Kidney epithelial cell (primary cell): ENCODE measurements around the gene ATP8B4. TPM values are rescaled to one million over a fixed set of nuclear protein-coding genes. Genes with fewer than 3 reads are reported as not detected.

ENCODE experiments used
- DNase-seq: peaks from one replicate; pipeline ENCODE4 v3.0.0-alpha.2; 2010; ENCODE audit warnings: low read depth
- H3K27me3 ChIP-seq: 2 replicates; pipeline ENCODE4 v1.6.0; 2011; ENCODE audit warnings: low read length; ENCODE audit not compliant: control insufficient read depth, insufficient read depth
- H3K36me3 ChIP-seq: 2 replicates; pipeline ENCODE4 v1.5.1; 2011; ENCODE audit warnings: low read length; ENCODE audit not compliant: control insufficient read depth, insufficient read depth
- H3K4me3 ChIP-seq: 2 replicates; pipeline ENCODE4 v1.5.1; 2011; ENCODE audit warnings: low read depth, mild to moderate bottlenecking, control low read depth, low read length
- total RNA-seq: library from RNA; depleted of rRNA; stranded (reverse); fragments of >200 nt; gene quantifications from 2 replicates; pipeline ENCODE4 v1.2.3, GENCODE V29; 2015
- TF ChIP-seq, protein P1 (sequence below): IDR thresholded peaks from 2 replicates; pipeline ENCODE4 v1.5.1; 2011; ENCODE audit warnings: mild to moderate bottlenecking, moderate library complexity, low read length, control low read depth, inconsistent platforms; ENCODE audit not compliant: insufficient read depth, poor library complexity, severe bottlenecking

The ATP8B4 gene
- total RNA-seq, 1 donor from 2014 or later: 0.25 TPM

- DNase-seq: no peak
- TF ChIP-seq, protein P1, sequence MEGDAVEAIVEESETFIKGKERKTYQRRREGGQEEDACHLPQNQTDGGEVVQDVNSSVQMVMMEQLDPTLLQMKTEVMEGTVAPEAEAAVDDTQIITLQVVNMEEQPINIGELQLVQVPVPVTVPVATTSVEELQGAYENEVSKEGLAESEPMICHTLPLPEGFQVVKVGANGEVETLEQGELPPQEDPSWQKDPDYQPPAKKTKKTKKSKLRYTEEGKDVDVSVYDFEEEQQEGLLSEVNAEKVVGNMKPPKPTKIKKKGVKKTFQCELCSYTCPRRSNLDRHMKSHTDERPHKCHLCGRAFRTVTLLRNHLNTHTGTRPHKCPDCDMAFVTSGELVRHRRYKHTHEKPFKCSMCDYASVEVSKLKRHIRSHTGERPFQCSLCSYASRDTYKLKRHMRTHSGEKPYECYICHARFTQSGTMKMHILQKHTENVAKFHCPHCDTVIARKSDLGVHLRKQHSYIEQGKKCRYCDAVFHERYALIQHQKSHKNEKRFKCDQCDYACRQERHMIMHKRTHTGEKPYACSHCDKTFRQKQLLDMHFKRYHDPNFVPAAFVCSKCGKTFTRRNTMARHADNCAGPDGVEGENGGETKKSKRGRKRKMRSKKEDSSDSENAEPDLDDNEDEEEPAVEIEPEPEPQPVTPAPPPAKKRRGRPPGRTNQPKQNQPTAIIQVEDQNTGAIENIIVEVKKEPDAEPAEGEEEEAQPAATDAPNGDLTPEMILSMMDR: no peak
- H3K36me3 ChIP-seq: no peaks in the 10 kb centered on the region
- H3K4me3 ChIP-seq: no peak overlapping the region
- H3K27me3 ChIP-seq: no peaks in the 10 kb centered on the region
Measured at GRCh38 chr15:49901996-49902684, 216.9 kb downstream of the ATP8B4 start.

DNA sequence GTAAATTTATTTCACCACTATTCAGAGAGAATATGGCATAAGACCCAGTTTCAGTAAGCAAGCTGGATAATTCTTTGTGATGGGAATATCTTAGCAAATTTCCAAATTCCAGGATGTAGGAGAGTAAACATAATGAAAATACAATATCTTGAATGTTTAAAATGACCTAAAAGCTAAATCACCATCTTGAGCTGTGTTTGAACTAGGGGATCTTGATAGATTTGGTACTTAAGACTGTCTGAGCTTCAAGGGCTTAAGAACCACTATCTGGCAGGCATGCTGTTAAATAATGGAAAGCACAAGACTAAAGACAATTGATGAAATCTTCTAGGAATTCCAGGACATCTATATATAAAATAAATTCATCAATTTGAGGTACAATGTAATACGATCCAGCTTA, 217.7 kb downstream of the ATP8B4 start:
- no peak for DNase-seq
- Histone ChIP-seq H3K27me3 (no peaks in the 10 kb centered on the region), H3K36me3 (no peaks in the 10 kb centered on the region), H3K4me3 (no peak overlapping the region)
- TF ChIP-seq, protein P1: no peak

- DNase-seq: no peak
- no peaks in the 10 kb centered on the region for H3K36me3 ChIP-seq
- H3K4me3 ChIP-seq: no peak overlapping the region
- H3K27me3 ChIP-seq: no peaks in the 10 kb centered on the region
- TF ChIP-seq, protein P1: no peak
Measured at GRCh38 chr15:49900903-49901235, 218.2 kb downstream of the ATP8B4 start.

DNA sequence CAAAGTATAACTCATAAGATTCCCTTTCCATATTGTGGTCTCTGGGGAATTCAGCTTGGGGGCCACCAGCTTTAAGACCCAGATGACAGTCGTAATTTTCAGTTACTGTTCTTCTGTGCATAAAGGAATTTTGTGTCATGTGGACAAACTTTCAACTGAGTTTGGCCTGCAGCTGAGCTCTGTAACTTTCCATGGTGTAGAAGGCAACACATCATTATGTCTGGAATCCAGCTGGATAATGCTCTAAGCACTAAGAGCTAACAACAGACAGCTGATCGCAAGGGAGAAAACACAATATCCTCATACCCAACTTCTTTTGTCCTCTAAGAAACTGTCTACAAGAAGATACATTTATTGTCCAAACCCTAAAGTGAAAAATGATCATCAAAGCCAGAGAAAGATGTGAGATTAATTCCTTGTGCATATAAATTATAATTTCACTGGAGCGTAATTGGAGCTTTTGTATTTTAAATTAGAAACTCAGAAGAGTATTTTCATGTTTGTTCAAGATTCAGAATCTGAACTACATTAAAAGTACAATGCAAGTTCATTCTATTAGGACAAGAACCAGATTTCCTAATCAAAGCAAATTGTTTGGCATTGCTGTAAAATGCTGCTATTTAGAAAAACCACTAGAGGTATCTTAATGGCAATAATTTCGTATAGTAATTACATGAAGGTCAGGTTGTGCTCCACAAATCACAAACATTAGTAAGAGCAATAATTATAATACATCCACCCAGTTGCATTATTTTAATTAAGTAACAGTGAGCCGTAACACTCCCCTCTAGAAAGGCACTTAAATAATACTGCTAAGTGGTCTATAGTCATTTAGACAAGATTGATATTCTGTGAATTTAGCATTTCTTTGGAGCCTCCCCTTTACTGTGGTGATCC, 218.8 kb downstream of the ATP8B4 start:
- H3K27me3 ChIP-seq: no peaks in the 10 kb centered on the region
- TF ChIP-seq, protein P1: no peak
- no peak for DNase-seq
- H3K36me3 ChIP-seq: no peaks in the 10 kb centered on the region
- H3K4me3 ChIP-seq: no peak overlapping the region

GRCh38 chr15:49898575-49899283, 220.3 kb downstream of the ATP8B4 start:
- TF ChIP-seq, protein P1: no peak
- no peak overlapping the region for H3K4me3 ChIP-seq
- H3K36me3 ChIP-seq: no peaks in the 10 kb centered on the region
- no peak for DNase-seq
- no peaks in the 10 kb centered on the region for H3K27me3 ChIP-seq
